GM18909 (cell line): ENCODE results near the gene ADAMTS12.

Experiments
- ATAC-seq: cut with Tn5 transposase; IDR thresholded peaks from one replicate; pipeline ENCODE4 v1.9.1; 2021; ENCODE audit warnings: mild to moderate bottlenecking; ENCODE audit not compliant: unreplicated experiment, poor library complexity

ADAMTS12 gene

DNA sequence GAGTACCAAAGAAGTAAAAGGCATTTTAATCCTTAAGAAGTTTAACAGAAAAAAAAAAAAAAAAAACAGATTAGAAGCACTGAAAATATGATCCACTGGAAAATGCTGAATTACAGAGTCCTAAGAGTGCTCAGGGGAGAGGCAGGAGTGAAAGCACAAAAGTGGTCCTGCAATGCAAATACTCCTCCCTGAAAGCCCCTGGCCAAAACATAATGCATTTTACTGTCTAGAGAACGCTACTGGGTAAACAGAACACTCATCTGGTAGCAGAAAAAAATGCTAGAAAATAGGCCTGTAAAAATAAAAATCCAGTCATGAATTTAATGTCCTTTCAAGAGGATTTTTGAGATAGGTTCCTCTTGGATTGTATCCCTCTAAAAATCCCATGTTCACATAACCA, 81.9 kb downstream of the ADAMTS12 start:
- ATAC-seq, result no peak

DNA sequence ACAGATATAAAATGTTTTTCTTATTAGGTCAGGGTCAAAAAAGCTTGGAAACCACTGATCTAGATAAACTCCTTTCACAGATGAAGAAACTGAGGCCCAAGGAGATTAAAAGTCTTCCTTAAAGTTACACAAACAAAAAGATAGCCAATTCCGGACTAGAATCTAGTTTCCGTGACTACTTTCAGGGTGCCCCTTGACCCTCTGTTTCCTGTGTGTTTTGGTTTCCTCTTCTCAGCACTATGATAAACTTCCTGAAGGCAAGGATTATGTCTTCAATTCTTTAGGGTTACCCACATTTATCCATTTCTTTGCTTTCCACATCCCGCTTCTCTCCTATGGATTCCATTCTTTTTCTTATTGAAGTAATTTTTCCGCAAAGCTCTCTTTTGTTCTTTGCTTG, 83.1 kb downstream of the ADAMTS12 start:
- no peak for ATAC-seq

DNA sequence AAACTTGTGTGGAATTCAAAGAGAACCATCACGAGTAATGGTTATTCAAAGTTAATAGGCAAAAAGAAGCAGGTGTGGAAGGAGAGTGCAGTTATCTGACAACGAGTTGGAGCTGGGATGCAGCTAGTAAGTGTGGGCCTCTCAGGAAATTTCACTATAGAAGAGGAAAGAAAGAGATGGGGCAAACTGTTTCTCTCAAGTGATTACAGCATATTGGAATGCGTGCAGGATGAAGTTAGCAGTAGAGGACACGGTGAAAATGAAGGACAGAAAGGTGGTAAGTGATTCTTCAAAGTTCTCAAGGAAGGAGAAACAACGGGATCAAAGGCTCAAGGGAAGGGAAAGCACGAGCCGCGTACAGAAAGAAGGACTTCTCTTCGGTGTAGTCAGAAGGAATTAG, 84.0 kb downstream of the ADAMTS12 start:
- no peak for ATAC-seq

DNA sequence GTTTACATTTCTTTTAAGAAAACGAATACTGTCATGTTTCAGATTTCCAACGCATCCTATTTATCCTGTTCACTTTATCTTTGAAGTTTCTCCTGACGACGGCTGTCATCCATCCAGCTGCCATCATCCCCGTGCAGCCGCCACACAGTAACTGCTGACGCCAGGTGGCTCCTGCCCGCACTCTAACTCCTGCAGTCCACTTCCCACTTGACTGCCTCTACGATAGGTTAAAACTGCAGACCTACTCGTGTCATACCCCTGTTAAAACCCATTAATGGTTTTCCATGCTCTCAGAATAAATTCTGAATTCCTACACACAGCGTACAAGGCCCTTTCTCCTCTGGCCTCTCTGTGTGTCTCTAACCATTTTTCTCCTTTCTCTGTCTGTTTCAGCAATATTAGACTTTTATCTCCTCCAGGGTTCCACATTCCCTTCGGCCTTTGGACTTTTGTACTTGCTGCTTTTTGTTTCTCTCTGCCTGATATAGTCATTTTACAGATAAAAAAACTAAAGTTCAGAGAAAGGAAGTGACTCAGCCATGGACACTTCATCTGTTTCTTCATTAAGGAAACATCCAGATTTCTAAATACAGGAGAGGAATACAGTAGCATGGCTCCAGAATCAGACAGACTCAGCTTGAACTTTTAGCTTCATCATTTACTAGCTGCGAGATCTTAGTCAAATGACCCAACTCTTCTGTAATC, 84.9 kb downstream of the ADAMTS12 start:
- ATAC-seq, result no peak

DNA sequence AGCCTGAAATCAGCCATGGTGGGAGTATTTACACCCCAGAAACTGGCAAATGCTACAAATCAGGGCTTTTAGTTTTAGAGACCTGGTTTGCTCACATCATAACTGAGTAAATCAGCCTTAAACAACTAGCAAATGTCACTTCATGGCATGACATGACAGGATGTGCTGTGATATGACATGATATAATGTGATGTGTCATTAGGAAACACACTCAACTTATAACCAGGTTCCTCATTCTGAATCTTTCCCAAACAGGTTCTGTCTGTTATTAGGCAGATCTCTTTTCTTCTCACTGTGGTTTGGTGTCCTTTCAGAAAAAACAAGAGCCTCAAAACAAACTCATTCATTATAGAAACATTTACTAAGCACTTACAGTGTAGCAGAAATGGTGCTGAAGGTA, 90.5 kb downstream of the ADAMTS12 start:
- no peak for ATAC-seq

DNA sequence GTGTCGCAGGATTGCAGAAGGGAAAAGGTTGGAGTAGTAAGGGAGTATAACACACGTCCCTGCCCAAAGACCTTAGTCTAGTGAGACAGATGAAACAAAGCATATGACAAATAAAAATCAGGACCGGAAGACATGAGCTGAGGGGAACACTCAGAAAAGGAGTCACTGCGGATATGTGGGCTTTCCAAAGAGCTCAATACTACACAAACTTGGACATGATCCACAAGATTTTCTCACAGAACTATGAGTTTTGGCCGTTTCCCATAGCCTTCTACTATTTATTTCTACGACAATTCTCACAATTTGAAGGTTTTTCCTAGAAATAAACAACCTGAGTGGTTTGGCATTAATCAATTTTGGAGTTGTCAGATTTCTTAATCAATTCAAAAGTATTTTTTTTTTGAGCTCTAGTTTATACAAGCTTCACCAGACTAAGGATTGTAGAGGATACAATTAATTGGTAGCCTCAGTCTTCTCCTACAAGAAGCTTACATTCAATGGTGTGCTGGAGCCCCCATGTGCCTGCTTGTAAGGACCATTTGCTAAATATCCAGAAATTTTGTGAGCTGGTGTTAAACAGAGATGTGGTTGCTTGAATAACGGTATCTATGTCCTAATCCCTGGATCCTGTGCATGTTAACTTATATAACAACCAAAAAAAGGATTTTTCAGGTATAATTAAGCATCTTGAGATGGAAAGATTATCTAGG, 91.4 kb downstream of the ADAMTS12 start:
- ATAC-seq, result no peak

DNA sequence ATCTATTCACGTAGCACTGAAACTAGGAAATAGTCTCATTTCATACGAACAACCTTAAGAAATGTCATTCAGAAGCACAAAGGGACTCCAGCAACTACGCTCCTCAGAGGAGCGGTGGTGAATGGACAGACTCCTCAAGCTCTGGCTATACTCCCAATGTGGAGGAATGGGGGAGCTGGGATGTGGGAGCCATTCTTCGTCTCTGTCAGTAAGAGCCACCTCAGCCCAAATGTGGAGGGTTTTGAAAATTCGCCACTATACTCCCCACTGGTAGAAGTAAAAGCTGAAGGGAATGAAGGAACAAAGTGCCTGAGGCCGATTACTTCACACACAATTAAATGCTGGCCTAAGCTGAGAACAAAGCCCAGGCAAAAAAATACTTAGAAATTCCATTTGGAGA, 96.3 kb downstream of the ADAMTS12 start:
- ATAC-seq, result no peak

DNA sequence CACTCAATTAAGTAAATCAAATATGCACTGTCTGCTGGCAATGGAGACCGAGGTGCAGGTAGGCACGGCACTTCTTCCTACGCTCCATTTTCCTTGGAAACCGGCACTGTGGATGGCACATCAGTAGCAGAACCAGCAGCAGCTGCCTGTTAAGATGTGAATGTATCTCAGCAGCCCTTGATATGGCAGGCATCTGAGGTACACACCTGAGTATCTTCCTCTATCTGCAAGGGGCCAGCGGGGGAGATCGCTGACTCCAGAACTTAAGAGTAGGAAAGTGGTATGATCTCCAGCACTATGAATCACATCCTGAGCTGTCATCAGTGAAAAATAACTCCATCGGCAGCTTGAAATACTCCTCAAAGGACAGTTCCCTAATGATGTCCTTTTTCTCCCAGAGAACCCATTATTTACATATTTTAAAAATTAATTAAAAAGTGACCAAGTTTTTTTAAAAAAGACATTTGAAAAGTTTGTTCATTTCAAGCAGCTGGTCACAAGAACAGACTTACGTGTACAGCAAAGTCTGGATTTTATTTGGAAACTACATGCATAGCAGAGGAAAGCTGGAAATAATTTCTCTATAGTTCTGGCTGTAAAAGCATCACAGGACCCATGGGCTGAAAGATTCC, 97.1 kb downstream of the ADAMTS12 start:
- no peak for ATAC-seq

DNA sequence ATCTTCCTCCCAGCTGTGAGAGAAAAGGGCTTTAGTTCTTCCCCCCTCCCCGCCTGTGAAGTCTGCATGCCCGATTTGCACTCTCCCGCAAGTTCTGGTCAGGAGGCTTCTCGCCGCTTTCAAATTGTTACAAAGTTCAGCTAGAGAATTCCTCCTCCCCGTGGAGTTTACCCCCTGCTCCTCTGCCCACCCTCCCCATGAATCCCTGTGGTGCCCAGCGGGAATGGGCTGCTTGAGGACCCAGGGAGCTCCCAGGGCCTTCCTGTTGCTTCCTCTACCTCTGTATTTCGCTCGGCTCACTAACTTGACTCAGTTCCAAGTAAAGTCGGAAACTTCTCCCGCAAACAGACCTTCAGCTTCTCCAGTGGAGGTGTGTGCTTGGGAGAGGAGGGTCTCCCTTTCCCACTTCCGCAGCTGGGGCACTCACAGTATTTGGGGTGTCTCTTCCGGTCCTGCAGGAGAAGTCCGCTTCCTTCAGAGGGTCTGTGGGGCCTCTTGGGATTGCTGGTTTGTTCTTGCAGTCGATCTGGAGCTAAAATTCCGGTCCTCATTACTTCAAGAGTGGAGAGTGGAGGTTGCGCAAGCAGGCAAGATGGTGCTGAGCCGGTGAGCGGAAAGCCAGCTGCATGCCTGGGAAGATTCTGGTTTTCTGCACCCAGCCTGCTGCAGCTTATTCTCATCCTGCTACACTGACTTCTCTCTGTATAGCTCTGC, 97.8 kb downstream of the ADAMTS12 start:
- no peak for ATAC-seq

DNA sequence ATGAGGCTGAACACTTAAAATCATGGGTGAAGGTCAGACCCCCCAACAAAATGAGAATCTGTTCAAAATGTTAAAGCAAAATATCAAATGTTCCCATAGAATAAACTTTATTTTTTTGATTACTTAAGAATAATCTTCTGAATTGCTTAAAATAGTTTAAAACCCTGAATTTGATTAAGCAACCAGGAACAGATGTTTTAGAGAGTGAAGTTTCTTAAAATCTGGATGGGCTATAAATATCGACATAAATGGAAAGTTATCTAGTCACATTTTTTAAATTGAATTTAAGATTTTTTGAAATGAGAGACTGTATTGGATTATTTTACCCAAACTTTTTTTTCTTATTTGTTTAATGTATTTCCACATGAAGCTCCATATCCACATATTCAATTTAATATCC, 98.5 kb downstream of the ADAMTS12 start:
- ATAC-seq, result no peak

DNA sequence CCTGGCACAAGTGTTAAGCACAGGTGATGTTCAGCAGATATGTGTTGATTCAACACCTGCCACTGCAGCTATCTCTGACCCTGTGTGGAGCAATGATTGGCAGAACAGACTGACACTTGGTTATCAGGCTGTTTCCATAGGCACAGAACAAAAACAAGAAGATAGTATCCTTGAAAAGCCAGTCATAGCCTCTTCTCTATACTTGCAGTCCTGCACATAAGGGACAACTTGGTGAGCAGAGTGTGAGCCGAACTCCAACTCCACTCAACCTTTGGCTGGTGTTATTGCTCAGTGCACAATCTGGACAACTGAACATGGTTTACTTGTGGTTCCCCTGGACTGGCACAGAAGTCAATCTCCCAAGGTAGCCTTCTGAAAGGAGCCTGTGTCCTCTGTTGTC, 99.2 kb downstream of the ADAMTS12 start:
- no peak for ATAC-seq

DNA sequence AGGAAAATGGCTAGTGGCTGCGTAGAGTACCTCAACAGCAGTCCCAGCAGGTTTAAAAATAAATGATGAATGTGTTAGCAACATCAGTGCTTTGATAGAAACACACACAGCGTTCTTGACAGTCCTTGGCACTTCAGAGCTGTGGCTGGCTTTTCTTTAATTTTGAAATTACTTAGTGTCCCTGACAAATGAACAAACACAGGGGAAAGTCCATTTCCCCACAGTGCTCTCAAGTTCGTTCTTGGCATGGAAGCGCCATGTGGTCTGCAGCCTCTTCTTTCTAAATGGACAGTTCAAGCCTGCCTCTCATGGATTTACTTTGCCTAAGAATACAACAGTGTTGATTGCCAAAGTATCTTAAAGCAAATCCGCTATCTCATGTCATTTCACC, 102.2 kb downstream of the ADAMTS12 start:
- no peak for ATAC-seq

DNA sequence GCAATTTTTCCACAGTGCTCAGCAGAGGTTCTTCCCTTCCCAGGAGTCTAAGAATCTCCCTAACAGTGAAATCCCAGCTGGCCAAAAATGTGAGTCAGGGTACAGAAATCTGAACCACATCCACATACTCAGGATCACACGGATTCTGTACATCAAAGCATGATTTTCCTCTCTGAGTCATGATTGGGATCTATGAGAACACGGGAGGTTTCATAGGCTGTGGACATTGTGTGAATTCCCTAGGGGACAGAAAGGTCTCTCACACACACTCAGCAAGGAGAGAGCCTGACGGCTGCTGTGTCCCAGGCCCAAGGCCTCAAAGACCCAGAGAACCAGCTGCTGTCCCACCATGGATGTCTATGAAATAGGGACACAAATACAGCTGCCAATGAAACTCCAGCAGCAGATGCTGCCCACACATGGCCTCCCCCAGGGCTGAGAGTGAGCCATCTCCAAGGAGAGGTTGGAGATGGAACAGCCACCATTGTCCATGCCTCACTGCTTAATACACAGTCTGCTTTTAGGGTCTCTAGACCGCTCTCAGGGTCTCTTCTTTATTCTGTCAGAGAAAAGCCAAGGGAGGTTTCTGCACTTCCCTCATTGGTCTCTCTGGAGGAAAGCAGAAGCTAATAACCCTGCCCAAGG, 102.7 kb downstream of the ADAMTS12 start:
- no peak for ATAC-seq

DNA sequence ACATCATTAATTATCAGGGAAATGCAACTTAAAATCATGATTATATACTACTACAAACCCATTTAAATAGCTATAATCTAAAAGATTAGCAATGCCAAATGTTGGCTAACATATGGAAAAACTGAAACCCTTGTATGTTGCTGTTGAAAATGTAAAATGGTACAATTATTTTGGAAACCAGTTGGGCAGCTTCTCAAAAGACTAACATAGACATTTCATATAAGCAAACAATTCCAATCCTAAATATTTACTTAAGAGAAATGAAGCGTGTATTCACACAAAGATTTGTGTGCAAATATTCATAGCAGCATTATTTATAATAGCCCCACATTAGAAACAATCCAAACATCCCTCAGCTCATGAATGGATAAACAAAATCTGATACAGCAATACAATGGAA, 106.2 kb downstream of the ADAMTS12 start:
- no peak for ATAC-seq

DNA sequence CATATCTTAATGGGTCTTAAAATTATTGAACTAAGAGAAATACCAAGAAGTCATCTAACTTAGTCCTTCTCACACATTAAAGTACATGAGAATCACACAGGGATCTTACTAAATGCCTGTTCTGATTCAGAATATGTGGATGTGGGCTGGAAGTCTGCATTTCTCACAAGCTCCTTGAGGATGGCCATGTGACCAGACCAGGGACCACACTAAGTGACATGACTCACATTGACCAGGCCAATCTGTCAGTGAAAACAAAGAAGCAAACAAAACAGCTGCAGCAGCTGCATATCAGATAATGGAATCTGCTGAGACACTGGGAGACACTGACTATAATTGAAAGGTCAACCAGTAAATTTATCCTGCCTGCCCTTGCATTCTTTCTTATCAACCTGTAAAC, 110.5 kb downstream of the ADAMTS12 start:
- ATAC-seq, result no peak

DNA sequence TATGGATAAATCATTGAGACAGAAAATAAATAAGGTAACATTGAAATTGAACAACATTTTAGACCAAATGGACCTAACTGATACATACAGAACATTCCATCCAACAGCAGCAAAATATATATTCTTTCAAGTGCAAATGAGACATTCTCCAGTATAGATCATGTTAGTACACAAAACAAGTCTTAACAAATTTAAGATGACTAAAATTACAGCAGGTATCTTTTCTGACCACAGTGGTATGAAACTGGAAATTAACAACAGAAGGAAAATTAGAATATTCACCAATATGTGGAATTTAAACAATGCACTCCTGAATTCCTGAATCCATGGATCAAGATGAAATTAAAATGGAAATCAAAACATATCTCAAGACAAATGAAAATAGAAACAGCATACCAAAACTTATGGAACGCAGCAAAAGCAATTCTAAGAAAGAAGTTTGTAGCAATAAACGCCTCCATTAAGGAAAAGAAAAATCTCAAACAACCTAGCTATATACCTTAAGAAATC, 115.6 kb downstream of the ADAMTS12 start:
- no peak for ATAC-seq

DNA sequence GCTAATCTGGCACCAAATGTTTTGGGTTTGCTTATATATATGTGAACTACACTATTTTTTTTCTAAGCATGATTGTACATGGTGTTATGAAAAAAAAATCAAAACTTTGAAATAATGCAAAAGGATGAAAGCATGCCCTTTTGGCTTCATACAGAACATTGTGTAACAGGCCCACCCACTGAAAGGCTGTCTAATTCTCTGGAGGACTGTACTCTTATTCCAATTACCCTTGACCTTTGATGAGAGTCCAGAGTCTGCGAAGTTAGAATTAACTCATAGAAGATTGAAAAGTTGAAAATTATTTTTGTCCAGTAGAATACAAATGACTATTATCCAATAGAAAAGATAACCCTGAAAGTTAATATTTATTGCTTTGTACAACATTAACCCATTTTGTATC, 117.4 kb downstream of the ADAMTS12 start:
- ATAC-seq, result no peak

DNA sequence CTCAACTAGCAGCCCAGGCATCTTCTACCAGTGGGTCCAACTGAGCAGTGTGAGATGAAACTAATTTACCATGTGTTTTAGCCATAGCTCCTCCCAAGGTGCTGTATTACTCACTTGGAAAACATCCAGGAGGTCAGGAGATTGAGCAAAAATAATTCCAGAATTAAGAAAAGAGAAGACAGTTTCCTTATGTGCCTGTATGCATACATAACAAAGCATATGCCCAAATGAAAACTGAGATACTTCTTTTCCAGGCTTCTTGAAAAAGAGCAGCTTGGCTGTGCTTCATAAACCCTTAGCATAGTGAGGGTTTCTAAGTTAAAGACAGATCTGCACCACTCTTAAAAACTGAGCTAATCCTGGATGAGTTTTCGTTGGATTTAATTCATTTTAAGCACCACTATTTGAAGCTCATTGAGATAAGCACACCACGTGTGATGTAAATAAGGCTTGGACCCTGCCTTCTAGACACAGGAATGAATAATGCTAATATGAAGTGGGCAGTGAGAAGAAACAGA, 119.4 kb downstream of the ADAMTS12 start:
- no peak for ATAC-seq

DNA sequence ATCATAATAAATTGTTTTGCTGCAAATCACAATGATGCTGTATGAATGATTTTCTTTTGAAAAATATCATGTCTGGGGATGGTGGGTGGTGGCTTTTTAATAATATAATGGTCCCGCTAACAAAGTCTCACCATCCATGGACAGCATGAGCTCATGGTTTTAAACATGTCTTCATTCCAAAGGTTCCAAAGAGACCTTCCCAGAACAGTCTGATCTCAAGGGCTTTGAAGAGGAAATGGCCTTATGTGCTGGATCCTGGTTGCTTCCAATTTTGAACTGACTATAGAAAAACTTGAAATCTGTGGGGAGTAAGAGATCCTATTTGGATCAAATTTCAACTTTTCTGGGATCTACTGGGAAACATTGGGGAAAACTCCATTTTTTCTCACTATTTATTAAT, 121.8 kb downstream of the ADAMTS12 start:
- ATAC-seq, result no peak

DNA sequence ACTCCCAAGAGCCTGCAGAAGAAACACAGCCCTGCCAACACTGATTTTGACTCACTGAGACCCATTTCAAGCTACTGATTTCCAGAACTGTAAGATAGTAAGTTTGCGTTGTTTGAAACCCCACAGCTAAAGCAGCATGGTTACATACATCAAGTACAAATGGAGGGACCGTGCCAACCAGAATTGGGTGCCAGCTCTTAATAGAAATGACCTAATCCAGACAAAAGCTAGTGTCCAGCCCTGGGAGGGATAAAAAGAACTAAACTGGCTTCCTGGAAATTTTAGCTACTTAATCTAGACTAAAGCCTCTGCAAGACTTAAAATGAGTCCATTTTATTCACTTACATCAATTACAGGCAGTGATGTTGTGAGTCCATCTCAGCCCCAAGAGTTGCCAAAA, 122.6 kb downstream of the ADAMTS12 start:
- ATAC-seq, result no peak
